ENCODE data around the gene TNRC6B.

DNA sequence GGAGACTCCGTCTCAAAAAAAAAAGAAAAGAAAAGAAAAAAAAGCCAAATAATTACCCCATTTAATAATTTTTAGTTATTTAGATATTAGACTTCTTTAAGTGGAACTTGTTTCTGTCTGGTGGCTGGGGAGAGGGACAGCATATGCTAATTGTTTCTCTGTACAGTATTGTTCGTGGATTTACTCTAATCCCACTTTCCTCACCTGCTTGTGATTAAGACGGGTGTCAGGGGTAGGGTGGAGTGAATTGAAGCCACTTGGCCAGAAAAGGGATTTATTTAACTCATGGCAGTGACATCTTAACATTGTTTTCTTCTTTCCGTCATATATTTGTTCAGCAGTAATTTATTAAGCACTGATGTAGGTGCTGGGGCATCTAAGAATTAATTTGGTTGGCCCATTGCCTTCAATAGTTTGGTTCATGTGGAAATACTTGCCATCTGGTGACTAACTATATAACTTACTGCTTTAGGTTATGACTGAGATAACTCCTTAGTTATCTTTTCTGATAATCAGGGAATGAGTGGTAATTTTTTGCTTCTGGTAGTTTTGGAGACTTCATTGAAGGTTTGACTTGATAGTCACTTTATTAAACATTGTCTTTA is 4.6 kb downstream of the TNRC6B start:
- TF ChIP-seq GATA2 (IDR thresholded peaks at IDR 0.05; ENCODE audit: low read depth, low read length) (no peak), GATA3 (IDR thresholded peaks at IDR 0.05; ENCODE audit: low read depth, low read length) (no peak)
